ENCODE results near the gene FILIP1L.

FILIP1L gene

GRCh38 chr3:100029052-100029451 lies 85.2 kb downstream of the FILIP1L start:
- Histone ChIP-seq H3K27ac (no peak overlapping the region), H3K4me3 (ENCODE audit: low read depth, low read length) (no peak overlapping the region), H3K36me3 (replicated peaks) (no peaks in the 10 kb centered on the region), H3K27me3 (replicated peaks) (no peaks in the 10 kb centered on the region)
- TF ChIP-seq CTCF (IDR thresholded peaks at IDR 0.05; ENCODE audit: low read depth, low read length, missing control alignments), result no peak
- in situ Hi-C loops (cut with HindIII; ENCODE audit: low pct_ligation_motif_present, low sequenced_read_pairs), result no loop called here
- no peak for DNase-seq

DNA sequence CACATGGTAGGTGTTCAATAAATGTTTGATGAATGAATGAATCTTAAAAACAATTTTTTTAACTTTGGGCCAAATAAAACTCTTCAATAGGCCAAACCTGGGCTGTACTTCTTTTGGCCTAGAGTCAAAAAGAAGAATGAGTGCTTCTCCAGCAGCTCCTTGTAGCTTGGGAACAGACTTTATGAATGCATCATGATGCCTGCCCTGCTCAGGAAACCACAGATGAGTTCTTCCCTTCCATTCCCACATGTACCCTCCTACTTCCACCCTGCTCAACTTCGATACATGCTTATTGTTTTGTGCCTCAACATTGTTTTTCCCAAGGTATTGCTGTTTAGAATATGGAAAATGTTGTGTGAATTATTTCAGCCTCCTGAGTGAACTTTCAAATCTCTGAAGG lies 87.0 kb downstream of the FILIP1L start:
- DNase-seq, result no peak
- Histone ChIP-seq H3K36me3 (replicated peaks) (no peaks in the 10 kb centered on the region), H3K27ac (no peak overlapping the region), H3K4me3 (ENCODE audit: low read depth, low read length) (no peak overlapping the region), H3K27me3 (replicated peaks) (no peaks in the 10 kb centered on the region)
- no peak for TF ChIP-seq CTCF (IDR thresholded peaks at IDR 0.05; ENCODE audit: low read depth, low read length, missing control alignments)
- in situ Hi-C loops (cut with HindIII; ENCODE audit: low pct_ligation_motif_present, low sequenced_read_pairs), result no loop called here

DNA sequence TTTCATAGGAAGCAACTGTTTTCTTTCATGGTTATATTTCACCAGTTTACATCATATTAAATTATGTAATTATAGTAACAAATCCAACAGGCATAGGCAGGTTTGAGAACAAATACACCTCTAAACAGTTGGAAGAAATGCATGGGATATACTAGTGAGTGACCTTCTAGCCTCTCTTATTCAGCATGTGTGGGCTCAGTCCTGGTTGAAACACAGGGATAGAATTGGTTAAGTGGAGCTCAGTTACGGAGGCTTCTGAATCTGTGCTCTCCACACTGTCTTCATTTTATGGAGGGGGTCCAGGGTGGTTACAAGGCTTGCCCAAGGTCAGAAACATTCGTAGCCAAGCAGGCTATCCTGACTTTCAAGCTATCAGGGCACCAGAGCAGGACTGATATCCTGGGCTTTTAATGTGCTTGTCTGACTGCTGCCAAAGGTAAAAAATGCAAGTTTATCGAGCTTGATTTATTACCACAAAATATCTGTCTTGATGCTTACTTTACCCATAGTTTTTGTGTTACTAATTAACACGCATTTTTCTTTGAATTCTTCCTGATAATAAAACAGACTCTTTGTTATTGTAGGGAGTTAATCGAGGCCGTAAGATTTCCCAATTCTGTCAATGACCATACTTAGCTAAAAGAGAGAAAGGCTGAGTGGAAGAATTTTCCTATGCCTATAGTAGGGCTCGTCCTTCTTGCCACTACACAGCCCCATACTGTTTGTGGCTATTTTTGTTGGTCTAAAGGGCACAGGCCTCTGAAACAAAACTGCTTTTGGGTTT lies 89.6 kb downstream of the FILIP1L start:
- H3K27ac ChIP-seq, result no peak overlapping the region
- DNase-seq, result no peak
- no peaks in the 10 kb centered on the region for H3K27me3 ChIP-seq (replicated peaks)
- in situ Hi-C loops (cut with HindIII; ENCODE audit: low pct_ligation_motif_present, low sequenced_read_pairs), result no loop called here
- H3K36me3 ChIP-seq (replicated peaks), result no peaks in the 10 kb centered on the region
- no peak for TF ChIP-seq CTCF (IDR thresholded peaks at IDR 0.05; ENCODE audit: low read depth, low read length, missing control alignments)
- H3K4me3 ChIP-seq (ENCODE audit: low read depth, low read length), result no peak overlapping the region

GRCh38 chr3:100023595-100023994 lies 90.7 kb downstream of the FILIP1L start:
- Histone ChIP-seq H3K27me3 (replicated peaks) (no peaks in the 10 kb centered on the region), H3K27ac (no peak overlapping the region), H3K36me3 (replicated peaks) (no peaks in the 10 kb centered on the region), H3K4me3 (ENCODE audit: low read depth, low read length) (no peak overlapping the region)
- TF ChIP-seq CTCF (IDR thresholded peaks at IDR 0.05; ENCODE audit: low read depth, low read length, missing control alignments), result no peak
- in situ Hi-C loops (cut with HindIII; ENCODE audit: low pct_ligation_motif_present, low sequenced_read_pairs), result no loop called here
- no peak for DNase-seq

DNA sequence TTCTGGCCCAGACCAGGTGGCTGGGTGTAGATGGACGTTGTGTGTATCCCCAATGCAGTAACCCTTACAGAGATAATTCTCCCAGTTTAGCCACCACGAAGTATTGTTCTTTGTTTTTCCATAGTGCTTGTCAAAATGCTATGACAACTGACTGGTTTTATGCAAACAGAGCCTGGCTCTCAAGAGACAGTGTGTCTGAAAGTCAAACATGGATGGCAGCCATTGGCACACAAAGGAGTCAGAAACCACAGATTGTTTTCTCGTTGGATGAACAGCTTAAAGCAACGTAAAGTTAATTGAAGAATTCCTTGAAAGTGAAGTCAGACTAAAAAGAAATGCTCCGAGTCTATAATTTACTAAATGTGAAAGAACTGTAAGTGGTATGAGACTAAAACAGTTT lies 91.2 kb downstream of the FILIP1L start:
- no peak overlapping the region for H3K4me3 ChIP-seq (ENCODE audit: low read depth, low read length)
- in situ Hi-C loops (cut with HindIII; ENCODE audit: low pct_ligation_motif_present, low sequenced_read_pairs), result no loop called here
- H3K36me3 ChIP-seq (replicated peaks), result no peaks in the 10 kb centered on the region
- TF ChIP-seq CTCF (IDR thresholded peaks at IDR 0.05; ENCODE audit: low read depth, low read length, missing control alignments), result no peak
- DNase-seq, result no peak
- no peak overlapping the region for H3K27ac ChIP-seq
- H3K27me3 ChIP-seq (replicated peaks), result no peaks in the 10 kb centered on the region

DNA sequence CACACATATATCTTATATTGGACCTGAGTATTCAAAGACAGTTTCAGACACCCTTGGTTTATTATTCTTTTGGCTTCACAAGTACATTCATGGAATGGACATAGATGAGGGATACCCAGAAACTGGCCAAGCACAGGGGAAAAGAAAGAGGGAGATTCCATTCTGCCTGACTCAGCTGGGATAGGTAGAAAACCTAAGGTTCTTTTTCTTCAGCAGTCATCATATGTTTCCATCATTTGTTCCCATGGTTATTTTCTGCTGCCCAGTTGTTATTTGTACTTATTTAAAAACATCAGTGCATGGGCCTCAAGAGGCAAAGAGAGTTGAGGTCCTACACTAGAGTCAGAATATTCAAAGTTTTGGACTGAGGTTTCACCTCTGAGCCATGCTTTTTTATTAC lies 91.8 kb downstream of the FILIP1L start:
- no peak overlapping the region for H3K4me3 ChIP-seq (ENCODE audit: low read depth, low read length)
- no peaks in the 10 kb centered on the region for H3K27me3 ChIP-seq (replicated peaks)
- in situ Hi-C loops (cut with HindIII; ENCODE audit: low pct_ligation_motif_present, low sequenced_read_pairs), result no loop called here
- DNase-seq, result no peak
- no peaks in the 10 kb centered on the region for H3K36me3 ChIP-seq (replicated peaks)
- no peak for TF ChIP-seq CTCF (IDR thresholded peaks at IDR 0.05; ENCODE audit: low read depth, low read length, missing control alignments)
- H3K27ac ChIP-seq, result no peak overlapping the region
